Left ventricle myocardium inferior (tissue), 1 donor: Measurements from ENCODE around the gene NUP62. TPM values are rescaled to one million over a fixed set of nuclear protein-coding genes. Genes with fewer than 3 reads are reported as not detected.

Source experiments
- DNase-seq: peaks from one replicate; pipeline ENCODE4 v3.0.0-alpha.2; 2020
- H3K27ac ChIP-seq: fragments of 200-600 bp; replicated peaks from 2 replicates; pipeline ENCODE4 v1.8.0; 2021
- H3K27me3 ChIP-seq: fragments of 200-600 bp; 2 replicates; pipeline ENCODE4 v1.8.0; 2021; ENCODE audit warnings: low read depth
- H3K36me3 ChIP-seq: fragments of 200-600 bp; 2 replicates; pipeline ENCODE4 v1.8.0; 2021
- H3K4me1 ChIP-seq: fragments of 200-600 bp; 2 replicates; pipeline ENCODE4 v1.8.0; 2021
- H3K4me3 ChIP-seq: fragments of 200-600 bp; 2 replicates; pipeline ENCODE4 v1.8.0; 2021; ENCODE audit warnings: mild to moderate bottlenecking, moderate library complexity
- H3K9me3 ChIP-seq: fragments of 200-600 bp; replicated peaks from 2 replicates; pipeline ENCODE4 v1.8.0; 2021
- intact Hi-C: fragments of 100-400 bp; cut with micrococcal nuclease; formaldehyde crosslinking; loops from one replicate; pipeline ENCODE4 v1.11.0; 2022
- microRNA-seq: library from miRNA; unstranded; fragments of <30 nt; microRNA quantifications from one replicate; pipeline ENCODE4 v1.2.0, GENCODE V29; 2020
- total RNA-seq: library from RNA; stranded (reverse); fragmentation: NEBNext Ultra II Directional; extraction: Animal tissue kit (Norgen Biotek cat#: 25700); gene quantifications from one replicate; pipeline ENCODE4 v1.2.1, GENCODE V29; 2021
- TF ChIP-seq, protein P1 (sequence below): fragments of 200-600 bp; IDR thresholded peaks from 2 replicates; pipeline ENCODE4 v1.8.0; 2021; ENCODE audit warnings: antibody characterized with exemption, mild to moderate bottlenecking, borderline replicate concordance
- donor health status: DM: no; HTN: yes; CAD: no; lungs with severe emphysema.

The NUP62 gene
- total RNA-seq, 1 donor from 2014 or later = 28.4 TPM

DNA sequence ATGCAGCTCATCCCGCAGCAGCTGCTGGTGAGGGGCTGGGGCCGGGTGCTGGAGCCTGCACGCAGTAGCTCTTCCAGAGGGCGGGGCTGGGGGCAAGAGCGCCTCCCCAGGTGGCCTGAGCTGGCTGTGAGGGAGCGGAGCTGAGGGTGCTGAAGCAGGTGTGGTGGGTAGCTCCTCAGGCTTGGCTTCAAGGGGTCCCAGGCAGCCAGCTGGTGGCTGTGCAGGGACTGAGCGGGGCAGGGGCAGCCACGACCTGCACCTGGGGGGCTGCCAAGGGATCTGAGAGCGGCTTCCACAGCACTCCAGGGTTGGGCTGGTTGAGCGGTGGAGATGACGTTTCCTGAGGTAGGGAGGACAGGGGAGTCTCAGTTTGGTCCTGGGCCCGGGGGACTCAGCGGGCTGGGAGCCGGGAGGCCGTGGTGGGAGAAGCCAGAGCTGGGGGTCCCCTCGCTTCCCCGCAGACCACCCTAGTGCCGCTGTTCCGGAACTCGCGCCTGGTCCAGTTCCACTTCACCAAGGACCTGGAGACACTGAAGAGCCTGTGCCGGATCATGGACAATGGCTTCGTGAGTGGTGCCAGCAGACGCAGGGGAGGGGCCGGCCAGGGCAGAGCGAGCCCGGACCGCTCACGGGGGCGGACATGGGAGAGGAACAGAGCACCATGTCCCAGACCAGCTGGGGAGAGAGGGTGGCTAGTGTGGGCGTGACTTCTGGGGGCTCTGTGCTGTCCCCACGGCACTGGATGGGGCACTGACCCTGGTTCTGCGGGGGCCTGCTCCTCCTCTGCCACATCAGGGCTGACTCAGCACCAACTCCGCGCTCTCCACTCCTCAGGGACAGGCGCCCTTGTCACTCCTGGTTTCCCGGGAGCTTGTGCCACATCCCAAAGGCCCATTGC, 71.0 kb downstream of the NUP62 start:
- Histone ChIP-seq H3K4me1 (peaks cover 27% of the 10 kb centered on the region), H3K4me3 (no peak overlapping the region), H3K9me3 (no peaks in the 10 kb centered on the region), H3K36me3 (peaks cover 87% of the 10 kb centered on the region), H3K27ac (no peak overlapping the region), H3K27me3 (no peaks in the 10 kb centered on the region)
- intact Hi-C loops = no loop called here
- DNase-seq = no peak
- TF ChIP-seq, protein P1, sequence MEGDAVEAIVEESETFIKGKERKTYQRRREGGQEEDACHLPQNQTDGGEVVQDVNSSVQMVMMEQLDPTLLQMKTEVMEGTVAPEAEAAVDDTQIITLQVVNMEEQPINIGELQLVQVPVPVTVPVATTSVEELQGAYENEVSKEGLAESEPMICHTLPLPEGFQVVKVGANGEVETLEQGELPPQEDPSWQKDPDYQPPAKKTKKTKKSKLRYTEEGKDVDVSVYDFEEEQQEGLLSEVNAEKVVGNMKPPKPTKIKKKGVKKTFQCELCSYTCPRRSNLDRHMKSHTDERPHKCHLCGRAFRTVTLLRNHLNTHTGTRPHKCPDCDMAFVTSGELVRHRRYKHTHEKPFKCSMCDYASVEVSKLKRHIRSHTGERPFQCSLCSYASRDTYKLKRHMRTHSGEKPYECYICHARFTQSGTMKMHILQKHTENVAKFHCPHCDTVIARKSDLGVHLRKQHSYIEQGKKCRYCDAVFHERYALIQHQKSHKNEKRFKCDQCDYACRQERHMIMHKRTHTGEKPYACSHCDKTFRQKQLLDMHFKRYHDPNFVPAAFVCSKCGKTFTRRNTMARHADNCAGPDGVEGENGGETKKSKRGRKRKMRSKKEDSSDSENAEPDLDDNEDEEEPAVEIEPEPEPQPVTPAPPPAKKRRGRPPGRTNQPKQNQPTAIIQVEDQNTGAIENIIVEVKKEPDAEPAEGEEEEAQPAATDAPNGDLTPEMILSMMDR = no peak

DNA sequence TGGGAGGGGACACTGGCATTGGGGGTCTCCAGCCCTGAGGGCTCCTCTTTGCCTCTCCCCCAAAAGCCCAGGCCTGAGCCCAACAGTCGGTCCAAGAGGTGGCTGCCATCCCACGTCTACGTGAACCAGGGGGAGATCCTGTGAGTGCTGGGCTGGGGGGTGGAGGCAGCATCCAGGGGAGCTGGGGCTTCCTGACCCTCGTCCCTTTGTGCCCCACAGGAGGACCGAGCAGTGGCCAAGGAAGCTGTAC, 71.5 kb downstream of the NUP62 start:
- intact Hi-C loops = no loop called here
- no peak for DNase-seq

DNA sequence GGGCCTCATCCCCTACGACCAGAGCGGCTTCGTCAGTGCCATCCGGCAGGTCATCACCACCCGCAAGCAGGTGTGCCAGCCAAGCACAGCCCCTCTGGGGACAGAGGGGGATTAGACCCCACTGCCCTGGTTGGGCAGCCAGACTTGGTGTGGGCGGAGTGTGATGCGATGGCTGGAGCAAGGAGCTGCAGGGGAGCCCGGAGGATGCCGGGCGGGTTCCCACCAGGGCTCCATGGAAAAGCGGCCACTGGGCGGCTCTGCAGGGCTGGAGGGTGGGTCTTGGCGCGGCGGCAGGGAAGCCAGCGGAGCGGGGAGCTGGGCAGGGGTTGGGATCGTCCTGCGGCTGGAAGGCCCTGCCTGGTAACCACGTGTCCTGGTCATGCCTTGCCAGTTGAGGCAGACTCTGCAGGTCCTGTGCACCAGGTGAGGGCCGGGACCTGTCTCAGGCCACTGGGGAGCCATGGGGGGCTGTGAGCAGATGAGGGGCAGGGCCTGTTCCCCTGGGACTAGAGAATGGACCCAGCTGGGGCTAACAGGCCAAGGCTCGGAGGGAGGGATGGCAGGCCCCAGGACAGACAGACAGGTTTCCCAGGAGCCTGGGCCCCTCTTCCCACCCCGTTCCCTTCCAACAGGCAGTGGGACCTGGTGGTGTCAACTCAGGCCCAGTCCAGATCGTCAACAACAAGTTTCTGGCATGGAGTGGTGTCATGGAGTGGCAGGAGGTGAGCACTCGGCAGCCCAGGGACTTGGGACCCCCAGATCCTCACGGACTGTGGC, 72.1 kb downstream of the NUP62 start:
- intact Hi-C loops = no loop called here
- H3K4me3 ChIP-seq = no peak overlapping the region
- no peaks in the 10 kb centered on the region for H3K9me3 ChIP-seq
- no peak overlapping the region for H3K27ac ChIP-seq
- DNase-seq = no peak
- H3K27me3 ChIP-seq = no peaks in the 10 kb centered on the region
- peaks cover 78% of the 10 kb centered on the region for H3K36me3 ChIP-seq
- TF ChIP-seq, protein P1 = no peak
- H3K4me1 ChIP-seq = peaks cover 37% of the 10 kb centered on the region

More for the DNA sequence above, 71.5 kb downstream of the NUP62 start:
- no peaks in the 10 kb centered on the region for H3K27me3 ChIP-seq
- H3K36me3 ChIP-seq = peaks cover 83% of the 10 kb centered on the region
- no peak overlapping the region for H3K4me3 ChIP-seq
- no peaks in the 10 kb centered on the region for H3K9me3 ChIP-seq
- H3K27ac ChIP-seq = no peak overlapping the region
- H3K4me1 ChIP-seq = peaks cover 32% of the 10 kb centered on the region
- TF ChIP-seq, protein P1 = no peak

Small RNAs within 50 kb of the gene (microRNA-seq; reads per million reads assigned to microRNA genes)
- not detected for gene MIR4750

Other genes starting within 250 kb of the NUP62 start
- gene ADM5, start 239.9 kb downstream of the NUP62 start, total RNA-seq = 0.49 TPM
- gene CPT1C, start 238.4 kb downstream of the NUP62 start, total RNA-seq = 2.5 TPM
- 0.38 TPM for gene TSKS, start 166.2 kb downstream of the NUP62 start, total RNA-seq
- gene AP2A1, start 162.5 kb downstream of the NUP62 start, total RNA-seq = 65.5 TPM
- gene FUZ, start 116.2 kb downstream of the NUP62 start, total RNA-seq = 18.3 TPM
- 65.8 TPM for gene MED25, start 111.2 kb downstream of the NUP62 start, total RNA-seq
- gene PTOV1, start 78.3 kb downstream of the NUP62 start, total RNA-seq = 104 TPM
- gene PNKP, start 61.9 kb downstream of the NUP62 start, total RNA-seq = 45.1 TPM
- gene AKT1S1, start 52.1 kb downstream of the NUP62 start, total RNA-seq = 36.0 TPM
- gene TBC1D17, start 51.8 kb downstream of the NUP62 start, total RNA-seq = 47.5 TPM
- gene IL4I1, start 32.6 kb downstream of the NUP62 start, total RNA-seq = not detected
- 8.6 TPM for gene ATF5, start 299 bp downstream of the NUP62 start, total RNA-seq
- gene SIGLEC11, start 31.7 kb upstream of the NUP62 start, total RNA-seq = 0.55 TPM
- 22.6 TPM for gene VRK3, start 95.9 kb upstream of the NUP62 start, total RNA-seq
- gene ZNF473, start 96.5 kb upstream of the NUP62 start, total RNA-seq = 2.4 TPM
- not detected for gene IZUMO2, start 233.8 kb upstream of the NUP62 start, total RNA-seq